ENCODE results near the gene SMYD2.

SMYD2 gene, protein sequence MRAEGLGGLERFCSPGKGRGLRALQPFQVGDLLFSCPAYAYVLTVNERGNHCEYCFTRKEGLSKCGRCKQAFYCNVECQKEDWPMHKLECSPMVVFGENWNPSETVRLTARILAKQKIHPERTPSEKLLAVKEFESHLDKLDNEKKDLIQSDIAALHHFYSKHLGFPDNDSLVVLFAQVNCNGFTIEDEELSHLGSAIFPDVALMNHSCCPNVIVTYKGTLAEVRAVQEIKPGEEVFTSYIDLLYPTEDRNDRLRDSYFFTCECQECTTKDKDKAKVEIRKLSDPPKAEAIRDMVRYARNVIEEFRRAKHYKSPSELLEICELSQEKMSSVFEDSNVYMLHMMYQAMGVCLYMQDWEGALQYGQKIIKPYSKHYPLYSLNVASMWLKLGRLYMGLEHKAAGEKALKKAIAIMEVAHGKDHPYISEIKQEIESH

DNA sequence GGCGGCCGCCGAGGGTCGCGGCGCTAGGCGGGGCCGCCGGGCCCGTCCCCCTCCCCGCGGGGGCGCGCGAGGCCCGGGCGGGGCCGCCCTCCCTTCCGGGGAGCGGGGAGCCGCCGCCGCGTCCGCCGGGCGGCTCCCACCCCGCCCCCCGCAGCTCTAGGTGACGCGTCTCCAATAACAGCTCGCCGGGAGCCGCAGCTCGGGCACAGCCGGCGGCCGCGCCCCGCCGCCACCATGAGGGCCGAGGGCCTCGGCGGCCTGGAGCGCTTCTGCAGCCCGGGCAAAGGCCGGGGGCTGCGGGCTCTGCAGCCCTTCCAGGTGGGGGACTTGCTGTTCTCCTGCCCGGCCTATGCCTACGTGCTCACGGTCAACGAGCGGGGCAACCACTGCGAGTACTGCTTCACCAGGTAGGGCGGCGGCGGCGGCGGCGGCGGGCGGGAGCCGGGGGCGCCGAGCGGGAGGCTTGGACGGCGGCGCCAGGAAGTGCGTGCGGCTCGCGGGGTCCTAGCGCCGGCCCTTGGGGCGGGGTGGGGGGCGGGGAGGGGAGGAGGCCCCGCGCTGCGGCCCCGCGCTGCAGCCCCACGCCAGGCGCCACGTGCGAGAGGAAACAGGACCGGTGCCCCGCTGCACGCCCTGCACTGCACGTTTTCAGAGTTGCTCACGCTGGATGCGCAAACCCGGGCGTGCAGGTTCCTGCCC, at the start of gene SMYD2:
Gene SMYD2 (plus strand): TSS at position 139 of the 699 bp plus-strand sequence. CDS start 96 bp downstream, at position 235.
- TF ChIP-seq, protein P1, sequence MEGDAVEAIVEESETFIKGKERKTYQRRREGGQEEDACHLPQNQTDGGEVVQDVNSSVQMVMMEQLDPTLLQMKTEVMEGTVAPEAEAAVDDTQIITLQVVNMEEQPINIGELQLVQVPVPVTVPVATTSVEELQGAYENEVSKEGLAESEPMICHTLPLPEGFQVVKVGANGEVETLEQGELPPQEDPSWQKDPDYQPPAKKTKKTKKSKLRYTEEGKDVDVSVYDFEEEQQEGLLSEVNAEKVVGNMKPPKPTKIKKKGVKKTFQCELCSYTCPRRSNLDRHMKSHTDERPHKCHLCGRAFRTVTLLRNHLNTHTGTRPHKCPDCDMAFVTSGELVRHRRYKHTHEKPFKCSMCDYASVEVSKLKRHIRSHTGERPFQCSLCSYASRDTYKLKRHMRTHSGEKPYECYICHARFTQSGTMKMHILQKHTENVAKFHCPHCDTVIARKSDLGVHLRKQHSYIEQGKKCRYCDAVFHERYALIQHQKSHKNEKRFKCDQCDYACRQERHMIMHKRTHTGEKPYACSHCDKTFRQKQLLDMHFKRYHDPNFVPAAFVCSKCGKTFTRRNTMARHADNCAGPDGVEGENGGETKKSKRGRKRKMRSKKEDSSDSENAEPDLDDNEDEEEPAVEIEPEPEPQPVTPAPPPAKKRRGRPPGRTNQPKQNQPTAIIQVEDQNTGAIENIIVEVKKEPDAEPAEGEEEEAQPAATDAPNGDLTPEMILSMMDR (IDR thresholded peaks at IDR 0.05; ENCODE audit: borderline replicate concordance, control extremely low read depth, extremely low read depth, insufficient read depth, missing control alignments), result no peak
- in situ Hi-C loops (cut with MboI; ENCODE audit: low sequenced_read_pairs, unreplicated experiment), result no loop called here
- peak; percentile 85 for DNase-seq (ENCODE audit: low spot score)

DNA sequence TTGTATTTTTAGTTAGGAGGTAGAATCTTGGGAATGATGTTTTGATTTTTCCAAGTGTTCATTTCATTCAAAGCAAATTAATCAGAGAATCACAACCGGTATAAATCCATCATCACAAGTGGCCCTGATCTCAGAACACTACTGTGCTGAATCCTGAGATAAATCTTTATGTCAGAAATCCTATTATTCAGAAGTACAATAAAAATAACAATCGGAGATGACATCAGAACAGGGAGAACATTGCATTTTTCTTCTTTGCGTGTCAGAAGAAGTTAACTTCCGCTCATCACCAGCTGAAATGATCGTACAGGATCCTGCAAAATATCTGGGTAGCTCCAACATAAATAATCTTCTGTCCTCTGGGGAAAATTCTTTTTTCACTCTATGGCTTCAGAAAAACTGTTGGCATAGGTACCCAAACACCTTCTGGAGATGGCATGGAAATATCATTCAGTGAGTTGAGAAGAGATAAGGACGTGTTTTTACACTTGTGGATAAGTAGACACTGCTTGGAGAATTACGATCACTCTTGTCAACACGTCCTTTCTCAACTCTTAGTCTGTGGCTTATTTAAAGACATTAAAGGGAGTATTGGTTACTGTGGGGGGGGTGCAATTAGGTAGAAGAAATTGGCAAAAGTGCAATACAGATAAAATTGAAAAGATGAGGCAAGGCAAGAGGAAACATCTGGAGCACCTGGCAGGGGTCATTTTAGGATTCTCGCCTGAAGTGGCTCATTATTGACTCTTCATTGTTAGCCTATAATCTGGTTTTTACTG, 46.9 kb upstream of the SMYD2 start:
- no peak for DNase-seq (ENCODE audit: low spot score)
- TF ChIP-seq, protein P1 (IDR thresholded peaks at IDR 0.05; ENCODE audit: borderline replicate concordance, control extremely low read depth, extremely low read depth, insufficient read depth, missing control alignments), result no peak
- in situ Hi-C loops (cut with MboI; ENCODE audit: low sequenced_read_pairs, unreplicated experiment), result no loop called here

DNA sequence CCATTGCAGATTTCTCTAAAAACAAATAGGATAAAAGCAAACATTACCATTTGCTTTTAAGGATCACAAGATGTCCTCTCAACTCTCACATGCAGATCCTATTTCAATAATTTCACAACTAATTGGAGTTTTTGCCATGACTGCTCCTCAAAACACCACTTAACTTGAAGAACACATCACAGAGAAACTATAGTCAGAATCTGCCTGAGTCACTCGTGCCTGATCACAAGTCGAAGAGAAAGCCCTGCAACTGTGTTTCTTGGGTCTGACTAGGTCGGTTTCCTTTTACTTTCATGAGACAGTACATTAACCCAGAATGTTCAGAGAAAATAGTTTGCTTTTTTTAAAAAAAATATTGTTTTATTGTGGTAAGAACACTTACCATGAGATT, 46.3 kb upstream of the SMYD2 start:
- TF ChIP-seq, protein P1 (IDR thresholded peaks at IDR 0.05; ENCODE audit: borderline replicate concordance, control extremely low read depth, extremely low read depth, insufficient read depth, missing control alignments), result no peak
- no peak for DNase-seq (ENCODE audit: low spot score)
- in situ Hi-C loops (cut with MboI; ENCODE audit: low sequenced_read_pairs, unreplicated experiment), result no loop called here

- TF ChIP-seq, protein P1 (IDR thresholded peaks at IDR 0.05; ENCODE audit: borderline replicate concordance, control extremely low read depth, extremely low read depth, insufficient read depth, missing control alignments), result no peak
- DNase-seq (ENCODE audit: low spot score), result no peak
- in situ Hi-C loops (cut with MboI; ENCODE audit: low sequenced_read_pairs, unreplicated experiment), result no loop called here
Observed at GRCh38 chr1:214236477-214236876, 44.5 kb upstream of the SMYD2 start.

GRCh38 chr1:214241060-214241459, 39.9 kb upstream of the SMYD2 start:
- in situ Hi-C loops (cut with MboI; ENCODE audit: low sequenced_read_pairs, unreplicated experiment), result no loop called here
- DNase-seq (ENCODE audit: low spot score), result no peak
- TF ChIP-seq, protein P1 (IDR thresholded peaks at IDR 0.05; ENCODE audit: borderline replicate concordance, control extremely low read depth, extremely low read depth, insufficient read depth, missing control alignments), result no peak

DNA sequence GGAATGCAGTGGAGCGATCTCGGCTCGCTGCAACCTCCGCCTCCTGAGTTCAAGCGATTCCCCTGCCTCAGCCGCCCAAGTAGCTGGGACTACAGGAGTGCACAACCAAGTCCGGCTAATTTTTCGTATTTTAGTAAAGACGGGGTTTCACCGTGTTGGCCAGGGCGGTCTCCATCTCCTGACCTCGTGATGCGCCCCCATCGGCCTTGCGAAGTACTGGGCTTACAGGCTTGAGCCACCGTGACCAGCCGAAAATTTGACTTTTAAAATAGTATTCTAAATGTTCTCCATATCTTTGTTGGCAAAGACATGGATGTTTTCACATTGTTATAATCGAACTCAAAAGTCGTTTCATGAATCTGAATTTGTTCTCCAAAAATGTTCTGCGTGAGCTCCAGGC, 36.7 kb upstream of the SMYD2 start:
- TF ChIP-seq, protein P1 (IDR thresholded peaks at IDR 0.05; ENCODE audit: borderline replicate concordance, control extremely low read depth, extremely low read depth, insufficient read depth, missing control alignments), result no peak
- DNase-seq (ENCODE audit: low spot score), result no peak
- in situ Hi-C loops (cut with MboI; ENCODE audit: low sequenced_read_pairs, unreplicated experiment), result no loop called here

Measured in GM13976 (cell line).